A549 (cell line): ENCODE data around the gene ULK1. TPM values are rescaled to one million over a fixed set of nuclear protein-coding genes. Genes with fewer than 3 reads are reported as not detected.
A peak's percentile ranks its signal among the peaks of the same experiment; 100 is the strongest.

Experiments
- ATAC-seq, 2 experiments: fragments of 200-7000 bp in 1 of 2; fragments of >200 bp in 1 of 2; cut with Nextera tagmentation in 1 of 2; cut with Tn5 transposase in 1 of 2; 3 replicates each; pipeline versions ENCODE4 v1.8.0 to v1.9.1; 2018 to 2020; ENCODE audit warnings: mild to moderate bottlenecking in 1 of 2, moderate library complexity in 1 of 2
- CTCF ChIA-PET: fragments of 300-600 bp; sonication (Branson Sonifier 250); formaldehyde crosslinking; extraction: SDS; loops from one replicate; lab custom pipeline; 2021; ENCODE audit warnings: antibody characterized with exemption, inconsistent platforms; lab: Yijun Ruan, JAX
- POLR2A ChIA-PET: fragments of 350-600 bp; formaldehyde crosslinking; extraction: SDS; loops from one replicate; lab custom pipeline; 2021; ENCODE audit warnings: antibody characterized with exemption, inconsistent platforms; lab: Yijun Ruan, JAX
- DNase-seq, 2 experiments: peaks; one replicate each; pipeline versions ENCODE4 v3.0.0 to v3.0.0-alpha.2; 2011 to 2016; ENCODE audit warnings: low read depth in 1 of 2, low spot score in 1 of 2
- FAIRE-seq: peaks from 2 replicates; lab custom pipeline; 2011; peaks lifted over from hg19 to GRCh38; lab: Jason Lieb, UNC
- H3K27ac ChIP-seq, 2 experiments: fragments of >200 bp; sonication (Bioruptor Twin); formaldehyde crosslinking; 3 replicates each; pipeline ENCODE4 v1.5.1; 2016 to 2017
- H3K4me1 ChIP-seq: fragments of >200 bp; sonication (Bioruptor Twin); formaldehyde crosslinking; 3 replicates; pipeline ENCODE4 v1.6.1; 2016
- H3K4me2 ChIP-seq: fragments of >200 bp; sonication (Bioruptor Twin); formaldehyde crosslinking; 3 replicates; pipeline ENCODE4 v1.6.1; 2016
- H3K4me3 ChIP-seq: fragments of >200 bp; sonication (Bioruptor Twin); formaldehyde crosslinking; 3 replicates; pipeline ENCODE4 v1.5.1; 2016
- H3K9me3 ChIP-seq: fragments of >200 bp; sonication (Bioruptor Twin); formaldehyde crosslinking; 3 replicates; pipeline ENCODE4 v1.6.1; 2016
- CBX8 ChIP-seq: fragments of 200-600 bp; sonication (generic); IDR thresholded peaks from 2 replicates; pipeline ENCODE4 v1.6.1; 2016
- CHD2 ChIP-seq: fragments of 150-350 bp; IDR thresholded peaks from 2 replicates; pipeline ENCODE4 v1.6.1; 2014; ENCODE audit warnings: low read length; ENCODE audit not compliant: partially characterized antibody
- CHD4 ChIP-seq: fragments of 200-600 bp; sonication (generic); IDR thresholded peaks from 2 replicates; pipeline ENCODE4 v1.6.1; 2016; ENCODE audit warnings: antibody characterized with exemption, mild to moderate bottlenecking, borderline replicate concordance
- EP300 ChIP-seq, 2 experiments: fragments of >200 bp; sonication (Bioruptor Twin); formaldehyde crosslinking; IDR thresholded peaks; 2 replicates in 1 of 2; 3 replicates in 1 of 2; pipeline ENCODE4 v1.6.1; 2016 to 2017
- ESRRA ChIP-seq: fragments of 150-350 bp; IDR thresholded peaks from 2 replicates; pipeline ENCODE4 v1.6.1; 2014; ENCODE audit warnings: mild to moderate bottlenecking, low read length, borderline replicate concordance
- FOSB ChIP-seq: fragments of 250-450 bp; sonication (Bioruptor Pico); IDR thresholded peaks from 2 replicates; pipeline ENCODE4 v1.5.0; 2020; ENCODE audit warnings: mild to moderate bottlenecking, moderate library complexity
- HMGXB4 ChIP-seq: fragments of 250-450 bp; sonication (Bioruptor Pico); IDR thresholded peaks from 2 replicates; pipeline ENCODE4 v1.5.0; 2021; ENCODE audit warnings: mild to moderate bottlenecking, moderate library complexity, borderline replicate concordance
- HOXA7 ChIP-seq: fragments of 250-450 bp; sonication (Bioruptor Pico); IDR thresholded peaks from 2 replicates; pipeline ENCODE4 v1.5.0; 2020; ENCODE audit warnings: mild to moderate bottlenecking, moderate library complexity
- JUNB ChIP-seq: fragments of >200 bp; sonication (Bioruptor Twin); formaldehyde crosslinking; IDR thresholded peaks from 2 replicates; pipeline ENCODE4 v1.6.1; 2016
- MYC ChIP-seq: IDR thresholded peaks from 2 replicates; pipeline ENCODE4 v1.6.1; 2012; ENCODE audit warnings: mild to moderate bottlenecking, inconsistent platforms, low read length, improper control_type of control experiment, borderline replicate concordance
- NPAS2 ChIP-seq: fragments of 250-450 bp; sonication (Bioruptor Pico); IDR thresholded peaks from 2 replicates; pipeline ENCODE4 v1.8.0; 2022; ENCODE audit warnings: mild to moderate bottlenecking, moderate library complexity, borderline replicate concordance
- NR3C1 ChIP-seq: fragments of >200 bp; sonication (Bioruptor Twin); formaldehyde crosslinking; IDR thresholded peaks from 3 replicates; pipeline ENCODE4 v1.6.1; 2017
- POLR2AphosphoS2 ChIP-seq: conservative IDR thresholded peaks from 2 replicates; pipeline ENCODE4 v1.6.1; 2012; ENCODE audit warnings: low read length, improper control_type of control experiment, inconsistent platforms
- RARB ChIP-seq: fragments of 250-450 bp; sonication (Bioruptor Pico); IDR thresholded peaks from 2 replicates; pipeline ENCODE4 v1.8.0; 2021; ENCODE audit warnings: mild to moderate bottlenecking, moderate library complexity
- RCOR1 ChIP-seq: fragments of 150-350 bp; IDR thresholded peaks from 2 replicates; pipeline ENCODE4 v1.6.1; 2014; ENCODE audit warnings: antibody characterized with exemption, low read length, low read depth
- REST ChIP-seq: fragments of 200-600 bp; sonication (generic); IDR thresholded peaks from 2 replicates; pipeline ENCODE4 v1.6.1; 2016; ENCODE audit warnings: antibody characterized with exemption, mild to moderate bottlenecking, moderate library complexity
- SMC3 ChIP-seq: fragments of >200 bp; sonication (Bioruptor Twin); formaldehyde crosslinking; IDR thresholded peaks from 3 replicates; pipeline ENCODE4 v1.6.1; 2018; ENCODE audit warnings: inconsistent platforms
- ZC3H11A ChIP-seq: fragments of 450-650 bp; IDR thresholded peaks from 2 replicates; pipeline ENCODE4 v1.6.1; 2014; ENCODE audit warnings: antibody characterized with exemption, mild to moderate bottlenecking
- WGBS: methylation state at CpG from one replicate; pipeline ENCODE4 v1.1.6; 2017; ENCODE audit errors: missing lambda C conversion rate; 5-methylcytosine and 5-hydroxymethylcytosine counted together
- polyA plus RNA-seq, 4 experiments: library from polyadenylated mRNA; depleted of rRNA in 3 of 4; stranded (reverse); fragments of >200 nt; fragmentation: RNase III in 1 of 4; extraction: RNeasy Plus Mini Kit Qiagen cat#74134 plus additional on column Dnase treatment in 1 of 4; gene quantifications; 2 replicates in 3 of 4; 3 replicates in 1 of 4; pipeline ENCODE4 v1.2.3, GENCODE V29; 2011 to 2017
- TF ChIP-seq, protein P1 (sequence below): fragments of 450-650 bp; IDR thresholded peaks from 2 replicates; pipeline ENCODE4 v1.6.1; 2014; ENCODE audit warnings: antibody characterized with exemption

Gene ULK1
- polyA plus RNA-seq, 2 of the 4 experiments (the other 2 are of a cell fraction), result 15.1 to 46.2 TPM

DNA sequence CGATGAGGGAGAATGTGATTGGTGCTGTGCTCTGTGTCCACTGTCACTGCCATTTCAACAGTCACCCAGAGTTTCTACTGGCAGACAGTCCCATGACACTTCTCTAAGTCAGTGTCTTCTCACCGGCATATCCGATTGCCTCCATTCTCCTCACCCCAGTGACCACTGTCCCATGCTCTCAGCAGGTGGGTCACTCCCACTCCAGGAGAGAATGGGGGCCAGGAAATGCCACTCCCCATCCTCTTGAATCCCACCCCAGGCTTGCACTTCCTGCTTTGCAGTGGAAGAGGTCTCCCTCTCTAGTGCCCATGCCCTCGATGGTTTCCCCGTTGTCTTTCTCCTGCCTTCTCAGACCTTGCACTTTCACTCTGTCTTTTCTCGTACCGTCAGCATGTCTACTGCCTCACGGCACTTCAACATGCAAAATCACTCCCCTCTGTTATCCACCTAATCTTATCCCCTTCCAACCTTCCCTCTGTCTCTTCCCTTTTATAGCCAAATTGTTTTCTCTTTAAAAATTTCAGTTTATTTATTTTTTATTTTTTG is 53.1 kb downstream of the ULK1 start:
- POLR2A ChIA-PET, result no interaction called here
- no peak for ATAC-seq

DNA sequence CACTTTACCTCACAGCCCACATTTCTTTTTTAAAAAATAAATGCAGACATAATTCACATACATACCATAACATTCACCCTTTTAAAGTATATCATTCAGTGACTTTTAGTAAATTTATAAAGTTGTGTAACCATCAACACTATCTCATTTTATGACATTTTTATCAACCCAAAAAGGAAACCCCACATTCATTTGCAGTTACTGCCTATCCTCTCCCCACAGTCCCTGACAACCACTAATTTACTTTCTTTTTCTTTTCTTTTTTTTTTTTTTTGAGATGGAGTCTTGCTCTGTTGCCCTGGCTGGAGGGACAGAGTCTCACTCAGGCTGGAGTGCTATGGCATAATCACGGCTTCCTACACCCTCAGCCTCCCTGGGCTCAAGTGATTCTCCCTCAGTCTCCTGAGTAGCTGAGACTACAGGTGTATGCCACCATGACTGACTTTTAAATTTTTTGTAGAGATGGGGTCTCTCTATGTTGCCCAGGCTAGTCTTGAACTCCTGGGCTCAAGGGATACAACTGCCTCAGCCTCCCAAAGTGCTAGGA is 53.8 kb downstream of the ULK1 start:
- POLR2A ChIA-PET, result no interaction called here
- ATAC-seq, result no peak
- H3K9me3 ChIP-seq, result no peaks in the 10 kb centered on the region

More for the DNA sequence above, 53.1 kb downstream of the ULK1 start:
- H3K9me3 ChIP-seq, result no peaks in the 10 kb centered on the region
- H3K4me3 ChIP-seq, result no peak overlapping the region
- FAIRE-seq (no peak), DNase-seq (no peak)
- WGBS, result 78% methylated on average over 8 of the region's 8 CpGs
- H3K4me1 ChIP-seq, result peaks cover 7% of the 10 kb centered on the region
- CTCF ChIA-PET, result no interaction called here
- H3K4me2 ChIP-seq, result no peak overlapping the region
- TF ChIP-seq HMGXB4 (CRISPR knock-in tag) (no peak), NR3C1 (no peak), REST (no peak), MYC (no peak), HOXA7 (CRISPR knock-in tag) (no peak), NPAS2 (CRISPR knock-in tag) (no peak), POLR2AphosphoS2 (no peak), ESRRA (no peak), FOSB (no peak), CHD2 (no peak), CHD4 (no peak), JUNB (no peak), CBX8 (no peak), EP300 (IDR thresholded peaks at IDR 0.05) (no peak), ZC3H11A (no peak), SMC3 (no peak), RARB (CRISPR knock-in tag) (no peak)
- TF ChIP-seq, protein P1, sequence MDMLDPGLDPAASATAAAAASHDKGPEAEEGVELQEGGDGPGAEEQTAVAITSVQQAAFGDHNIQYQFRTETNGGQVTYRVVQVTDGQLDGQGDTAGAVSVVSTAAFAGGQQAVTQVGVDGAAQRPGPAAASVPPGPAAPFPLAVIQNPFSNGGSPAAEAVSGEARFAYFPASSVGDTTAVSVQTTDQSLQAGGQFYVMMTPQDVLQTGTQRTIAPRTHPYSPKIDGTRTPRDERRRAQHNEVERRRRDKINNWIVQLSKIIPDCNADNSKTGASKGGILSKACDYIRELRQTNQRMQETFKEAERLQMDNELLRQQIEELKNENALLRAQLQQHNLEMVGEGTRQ, result no peak
- TF ChIP-seq, all 56 proteins: peak for 0
- peak overlapping the region in 1 of 2 experiments; percentile 36; a peak in 1 of 6 replicates for H3K27ac ChIP-seq

More for the DNA sequence above, 53.8 kb downstream of the ULK1 start:
- no peak for FAIRE-seq
- TF ChIP-seq RCOR1, result no peak
- Histone ChIP-seq H3K4me3 (no peak overlapping the region), H3K4me1 (peaks cover 7% of the 10 kb centered on the region), H3K4me2 (no peak overlapping the region), H3K27ac (no peak overlapping the region)
- WGBS, result 95% methylated on average over 1 of the region's 1 CpG
- no peak for DNase-seq
- CTCF ChIA-PET, result interaction anchor here (5.9 kb wide), 1 partner anchor 97 kb away, joined by 58 read pairs; no protein-coding TSS in a partner anchor
